Measurements from ENCODE around the gene DCXR. TPM values are rescaled to one million over a fixed set of nuclear protein-coding genes. Genes with fewer than 3 reads are reported as not detected.

Gene DCXR
- total and polyA plus RNA-seq, 2 of the 13 experiments (the other 11 are each of a cell fraction or from before 2014, with no cell fraction given) = 287 to 311 TPM

DNA sequence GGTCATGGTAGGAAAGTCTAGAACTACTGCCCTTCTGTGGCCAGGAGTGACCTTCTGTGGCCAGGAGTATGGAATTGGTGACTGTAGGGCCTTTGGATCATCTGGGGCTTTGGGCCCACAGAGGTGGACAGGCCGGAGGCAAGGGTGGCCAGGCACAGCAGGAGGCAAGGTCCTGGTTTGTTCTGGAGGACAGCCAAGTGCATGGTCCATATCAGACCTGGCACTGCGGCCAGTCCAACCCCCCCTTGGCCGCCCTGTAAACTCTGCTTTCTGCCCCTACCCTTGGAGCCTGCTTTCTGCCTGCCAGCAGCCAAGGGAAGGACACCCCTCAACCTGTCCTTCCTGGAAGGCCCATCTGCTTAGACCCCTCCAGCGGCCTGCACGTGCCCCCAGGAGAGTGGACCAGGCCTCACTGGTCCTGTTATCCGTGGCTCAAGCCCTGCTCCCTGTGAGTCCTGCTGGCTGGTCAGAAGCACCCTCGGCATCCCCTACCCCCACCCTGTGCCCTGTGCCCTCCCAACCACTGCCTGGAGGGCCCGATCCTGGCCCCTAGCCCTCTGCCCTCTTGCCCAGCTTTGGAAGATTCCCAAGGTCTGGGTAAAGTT is 2.3 kb upstream of the DCXR start (continued):
- TF ChIP-seq, protein P1, sequence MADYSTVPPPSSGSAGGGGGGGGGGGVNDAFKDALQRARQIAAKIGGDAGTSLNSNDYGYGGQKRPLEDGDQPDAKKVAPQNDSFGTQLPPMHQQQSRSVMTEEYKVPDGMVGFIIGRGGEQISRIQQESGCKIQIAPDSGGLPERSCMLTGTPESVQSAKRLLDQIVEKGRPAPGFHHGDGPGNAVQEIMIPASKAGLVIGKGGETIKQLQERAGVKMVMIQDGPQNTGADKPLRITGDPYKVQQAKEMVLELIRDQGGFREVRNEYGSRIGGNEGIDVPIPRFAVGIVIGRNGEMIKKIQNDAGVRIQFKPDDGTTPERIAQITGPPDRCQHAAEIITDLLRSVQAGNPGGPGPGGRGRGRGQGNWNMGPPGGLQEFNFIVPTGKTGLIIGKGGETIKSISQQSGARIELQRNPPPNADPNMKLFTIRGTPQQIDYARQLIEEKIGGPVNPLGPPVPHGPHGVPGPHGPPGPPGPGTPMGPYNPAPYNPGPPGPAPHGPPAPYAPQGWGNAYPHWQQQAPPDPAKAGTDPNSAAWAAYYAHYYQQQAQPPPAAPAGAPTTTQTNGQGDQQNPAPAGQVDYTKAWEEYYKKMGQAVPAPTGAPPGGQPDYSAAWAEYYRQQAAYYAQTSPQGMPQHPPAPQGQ (CRISPR knock-in tag; IDR thresholded peaks at IDR 0.05; ENCODE audit: borderline replicate concordance) = no peak
- no peak for TF ChIP-seq ZNF816 (CRISPR knock-in tag; IDR thresholded peaks at IDR 0.05; ENCODE audit: borderline replicate concordance)
- no peak for TF ChIP-seq MAF1 (CRISPR knock-in tag; IDR thresholded peaks at IDR 0.05; ENCODE audit: borderline replicate concordance)
- TF ChIP-seq HMGA1 (CRISPR knock-in tag; conservative IDR thresholded peaks at IDR 0.05) = no peak
- TF ChIP-seq SUZ12 (IDR thresholded peaks at IDR 0.05; ENCODE audit: low read depth, low read length) = no peak
- peak; percentile 76; the same call in 1 of the 2 replicates for TF ChIP-seq DPF2 (CRISPR knock-in tag; IDR thresholded peaks at IDR 0.05; ENCODE audit: borderline replicate concordance, low read depth)
- no peak for TF ChIP-seq ELF3 (CRISPR knock-in tag; IDR thresholded peaks at IDR 0.05)
- TF ChIP-seq NR1H2 (CRISPR knock-in tag; IDR thresholded peaks at IDR 0.05; ENCODE audit: borderline replicate concordance, low read depth) = no peak
- TF ChIP-seq, protein P2, sequence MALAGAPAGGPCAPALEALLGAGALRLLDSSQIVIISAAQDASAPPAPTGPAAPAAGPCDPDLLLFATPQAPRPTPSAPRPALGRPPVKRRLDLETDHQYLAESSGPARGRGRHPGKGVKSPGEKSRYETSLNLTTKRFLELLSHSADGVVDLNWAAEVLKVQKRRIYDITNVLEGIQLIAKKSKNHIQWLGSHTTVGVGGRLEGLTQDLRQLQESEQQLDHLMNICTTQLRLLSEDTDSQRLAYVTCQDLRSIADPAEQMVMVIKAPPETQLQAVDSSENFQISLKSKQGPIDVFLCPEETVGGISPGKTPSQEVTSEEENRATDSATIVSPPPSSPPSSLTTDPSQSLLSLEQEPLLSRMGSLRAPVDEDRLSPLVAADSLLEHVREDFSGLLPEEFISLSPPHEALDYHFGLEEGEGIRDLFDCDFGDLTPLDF (CRISPR knock-in tag; IDR thresholded peaks at IDR 0.05) = no peak
- no peak for TF ChIP-seq WIZ (CRISPR knock-in tag; IDR thresholded peaks at IDR 0.05)
- TF ChIP-seq MIXL1 (CRISPR knock-in tag; IDR thresholded peaks at IDR 0.05) = no peak; the same call in 1 of the 2 replicates
- TF ChIP-seq, protein P3, sequence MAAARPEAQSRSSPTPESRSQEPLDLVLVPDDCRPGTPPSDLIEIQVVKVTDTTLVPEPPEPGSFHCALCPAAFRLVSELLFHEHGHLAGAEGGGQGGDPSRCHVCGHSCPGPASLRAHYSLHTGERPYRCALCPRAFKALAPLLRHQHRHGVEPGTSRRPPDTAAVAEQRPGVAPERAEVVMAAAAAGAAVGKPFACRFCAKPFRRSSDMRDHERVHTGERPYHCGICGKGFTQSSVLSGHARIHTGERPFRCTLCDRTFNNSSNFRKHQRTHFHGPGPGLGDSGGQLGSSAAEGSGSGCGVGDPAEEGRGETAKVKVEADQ (CRISPR knock-in tag; IDR thresholded peaks at IDR 0.05; ENCODE audit: borderline replicate concordance) = no peak
- no peak for TF ChIP-seq ZNF782 (CRISPR knock-in tag; IDR thresholded peaks at IDR 0.05; ENCODE audit: borderline replicate concordance)
- no peak for TF ChIP-seq RFX5 (IDR thresholded peaks at IDR 0.05; ENCODE audit: low read depth, low read length)
- no peak for TF ChIP-seq NAIF1 (CRISPR knock-in tag; IDR thresholded peaks at IDR 0.05; ENCODE audit: borderline replicate concordance)
- no peak for TF ChIP-seq ONECUT2 (CRISPR knock-in tag; IDR thresholded peaks at IDR 0.05)
- no peak for TF ChIP-seq TAF15 (IDR thresholded peaks at IDR 0.05; ENCODE audit: low read depth, low read length, poor library complexity, severe bottlenecking)
- TF ChIP-seq ZNF670 (CRISPR knock-in tag; IDR thresholded peaks at IDR 0.05; ENCODE audit: borderline replicate concordance) = no peak
- TF ChIP-seq MAFK (conservative IDR thresholded peaks at IDR 0.05 in 1 of 2, IDR thresholded peaks at IDR 0.05 in 1 of 2; ENCODE audit: low read length in 2 of 2) = no peak
- TF ChIP-seq, protein P4, sequence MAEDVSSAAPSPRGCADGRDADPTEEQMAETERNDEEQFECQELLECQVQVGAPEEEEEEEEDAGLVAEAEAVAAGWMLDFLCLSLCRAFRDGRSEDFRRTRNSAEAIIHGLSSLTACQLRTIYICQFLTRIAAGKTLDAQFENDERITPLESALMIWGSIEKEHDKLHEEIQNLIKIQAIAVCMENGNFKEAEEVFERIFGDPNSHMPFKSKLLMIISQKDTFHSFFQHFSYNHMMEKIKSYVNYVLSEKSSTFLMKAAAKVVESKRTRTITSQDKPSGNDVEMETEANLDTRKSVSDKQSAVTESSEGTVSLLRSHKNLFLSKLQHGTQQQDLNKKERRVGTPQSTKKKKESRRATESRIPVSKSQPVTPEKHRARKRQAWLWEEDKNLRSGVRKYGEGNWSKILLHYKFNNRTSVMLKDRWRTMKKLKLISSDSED (CRISPR knock-in tag; IDR thresholded peaks at IDR 0.05) = no peak
- no peak for TF ChIP-seq ZNF660 (CRISPR knock-in tag; IDR thresholded peaks at IDR 0.05; ENCODE audit: borderline replicate concordance, low read depth)
- TF ChIP-seq, protein P5, sequence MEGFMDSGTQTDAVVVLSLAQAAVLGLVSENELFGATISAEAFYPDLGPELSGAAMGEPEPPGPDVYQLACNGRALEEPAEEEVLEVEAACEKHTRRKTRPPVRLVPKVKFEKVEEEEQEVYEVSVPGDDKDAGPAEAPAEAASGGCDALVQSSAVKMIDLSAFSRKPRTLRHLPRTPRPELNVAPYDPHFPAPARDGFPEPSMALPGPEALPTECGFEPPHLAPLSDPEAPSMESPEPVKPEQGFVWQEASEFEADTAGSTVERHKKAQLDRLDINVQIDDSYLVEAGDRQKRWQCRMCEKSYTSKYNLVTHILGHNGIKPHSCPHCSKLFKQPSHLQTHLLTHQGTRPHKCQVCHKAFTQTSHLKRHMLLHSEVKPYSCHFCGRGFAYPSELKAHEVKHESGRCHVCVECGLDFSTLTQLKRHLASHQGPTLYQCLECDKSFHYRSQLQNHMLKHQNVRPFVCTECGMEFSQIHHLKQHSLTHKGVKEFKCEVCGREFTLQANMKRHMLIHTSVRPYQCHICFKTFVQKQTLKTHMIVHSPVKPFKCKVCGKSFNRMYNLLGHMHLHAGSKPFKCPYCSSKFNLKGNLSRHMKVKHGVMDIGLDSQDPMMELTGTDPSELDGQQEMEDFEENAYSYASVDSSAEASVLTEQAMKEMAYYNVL (CRISPR knock-in tag; IDR thresholded peaks at IDR 0.05; ENCODE audit: borderline replicate concordance) = no peak
- TF ChIP-seq ZNF546 (CRISPR knock-in tag; conservative IDR thresholded peaks at IDR 0.05) = no peak
- TF ChIP-seq ZNF530 (CRISPR knock-in tag; IDR thresholded peaks at IDR 0.05; ENCODE audit: low read depth) = no peak
